Endometrial microvascular endothelial cells (primary cell): Measurements from ENCODE around the gene ABHD14A. TPM values are rescaled to one million over a fixed set of nuclear protein-coding genes. Genes with fewer than 3 reads are reported as not detected.

Experiments
- in situ Hi-C: cut with HindIII; loops from 2 replicates; pipeline ENCODE4 v1.10.0; 2017; ENCODE audit warnings: low sequenced_read_pairs, low pct_unique_long_range_greater_than_20kb; ENCODE audit errors: inconsistent ontology term
- total RNA-seq: library from RNA; depleted of rRNA; stranded (reverse); fragments of >200 nt; gene quantifications from one replicate; pipeline ENCODE4 v1.2.3, GENCODE V29; 2015; ENCODE audit errors: inconsistent ontology term

Gene ABHD14A
- total RNA-seq, 1 donor from 2014 or later = 31.7 TPM

- in situ Hi-C loops = no loop called here
Measured at GRCh38 chr3:52023860-52024764, 49.2 kb downstream of the ABHD14A start.

GRCh38 chr3:52024765-52025452 lies 50.0 kb downstream of the ABHD14A start:
- in situ Hi-C loops = no loop called here

GRCh38 chr3:52025453-52025852 lies 50.6 kb downstream of the ABHD14A start:
- in situ Hi-C loops = no loop called here

- in situ Hi-C loops = no loop called here
Measured at GRCh38 chr3:52026041-52026440, 51.2 kb downstream of the ABHD14A start.

GRCh38 chr3:52028572-52028971 lies 53.7 kb downstream of the ABHD14A start:
- in situ Hi-C loops = no loop called here

- in situ Hi-C loops = no loop called here
Measured at GRCh38 chr3:52029053-52029452, 54.2 kb downstream of the ABHD14A start.

GRCh38 chr3:52029535-52029934 lies 54.7 kb downstream of the ABHD14A start:
- in situ Hi-C loops = no loop called here

Other genes with a start within 250 kb of the ABHD14A start
- gene IQCF6, start 195.8 kb upstream of the ABHD14A start, total RNA-seq = not detected
- not detected for gene IQCF2, start 113.4 kb upstream of the ABHD14A start, total RNA-seq
- gene IQCF5, start 99.5 kb upstream of the ABHD14A start, total RNA-seq = not detected
- gene IQCF1, start 71.7 kb upstream of the ABHD14A start, total RNA-seq = not detected
- 29.0 TPM for gene RRP9, start 33.2 kb upstream of the ABHD14A start, total RNA-seq
- gene PARP3, start 32.7 kb upstream of the ABHD14A start, total RNA-seq = 18.1 TPM
- gene GPR62, start 19.7 kb upstream of the ABHD14A start, total RNA-seq = not detected
- gene PCBP4, start 7.6 kb upstream of the ABHD14A start, total RNA-seq = 77.8 TPM
- 39.0 TPM for gene ABHD14B, start 1.0 kb upstream of the ABHD14A start, total RNA-seq
- 36.9 TPM for gene ACY1, start 8.5 kb downstream of the ABHD14A start, total RNA-seq
- gene RPL29, start 20.8 kb downstream of the ABHD14A start, total RNA-seq = 1,389 TPM
- 29.4 TPM for gene DUSP7, start 81.5 kb downstream of the ABHD14A start, total RNA-seq
- 12.6 TPM for gene POC1A, start 179.4 kb downstream of the ABHD14A start, total RNA-seq
- 61.7 TPM for gene ALAS1, start 223.1 kb downstream of the ABHD14A start, total RNA-seq